HEK293T (cell line): ENCODE data around the gene NOS3.

Source experiments
- CTCF ChIA-PET: fragments of 350-600 bp; formaldehyde crosslinking; extraction: SDS; loops from one replicate; lab custom pipeline; 2021; ENCODE audit warnings: antibody characterized with exemption, inconsistent platforms; lab: Yijun Ruan, JAX
- POLR2A ChIA-PET: fragments of 350-600 bp; formaldehyde crosslinking; extraction: SDS; loops from one replicate; lab custom pipeline; 2020; ENCODE audit warnings: antibody characterized with exemption, inconsistent platforms; lab: Yijun Ruan, JAX
- DNase-seq: peaks from one replicate; pipeline ENCODE4 v3.0.0; 2012; ENCODE audit warnings: mixed read lengths; ENCODE audit errors: extremely low spot score
- ARNT ChIP-seq: fragments of 450-650 bp; IDR thresholded peaks from 2 replicates; pipeline ENCODE4 v1.6.1; 2017; ENCODE audit warnings: mild to moderate bottlenecking
- BHLHE40 ChIP-seq: fragments of 450-650 bp; IDR thresholded peaks from 2 replicates; pipeline ENCODE4 v1.6.1; 2016; ENCODE audit warnings: mild to moderate bottlenecking, moderate library complexity, borderline replicate concordance
- CTBP1 ChIP-seq: fragments of 450-650 bp; IDR thresholded peaks from 2 replicates; pipeline ENCODE4 v1.6.1; 2016; ENCODE audit warnings: borderline replicate concordance
- ELF4 ChIP-seq: fragments of 450-650 bp; IDR thresholded peaks from 2 replicates; pipeline ENCODE4 v1.6.1; 2017; ENCODE audit warnings: antibody characterized with exemption
- FOXA1 ChIP-seq: fragments of 450-650 bp; IDR thresholded peaks from 2 replicates; pipeline ENCODE4 v1.6.1; 2016; ENCODE audit warnings: mild to moderate bottlenecking
- FOXK2 ChIP-seq: fragments of 450-650 bp; IDR thresholded peaks from 2 replicates; pipeline ENCODE4 v1.6.1; 2016; ENCODE audit warnings: mild to moderate bottlenecking
- FOXM1 ChIP-seq: fragments of 450-650 bp; IDR thresholded peaks from 2 replicates; pipeline ENCODE4 v1.6.1; 2017; ENCODE audit warnings: mild to moderate bottlenecking, borderline replicate concordance
- HDGF ChIP-seq: fragments of 450-650 bp; IDR thresholded peaks from 2 replicates; pipeline ENCODE4 v1.6.1; 2017; ENCODE audit warnings: antibody characterized with exemption, borderline replicate concordance
- L3MBTL2 ChIP-seq: fragments of 450-650 bp; conservative IDR thresholded peaks from 2 replicates; pipeline ENCODE4 v1.6.1; 2016; ENCODE audit warnings: mild to moderate bottlenecking
- LEF1 ChIP-seq: fragments of 450-650 bp; IDR thresholded peaks from 2 replicates; pipeline ENCODE4 v1.6.1; 2017; ENCODE audit warnings: mild to moderate bottlenecking, borderline replicate concordance
- NFRKB ChIP-seq: fragments of 450-650 bp; IDR thresholded peaks from 2 replicates; pipeline ENCODE4 v1.6.1; 2016; ENCODE audit warnings: mild to moderate bottlenecking, moderate library complexity
- PKNOX1 ChIP-seq: fragments of 450-650 bp; IDR thresholded peaks from 2 replicates; pipeline ENCODE4 v1.6.1; 2016
- SP1 ChIP-seq: fragments of 450-650 bp; IDR thresholded peaks from 2 replicates; pipeline ENCODE4 v1.6.1; 2017
- SUZ12 ChIP-seq: fragments of 450-650 bp; IDR thresholded peaks from 2 replicates; pipeline ENCODE4 v1.6.1; 2016; ENCODE audit warnings: mild to moderate bottlenecking
- TARDBP ChIP-seq: fragments of 450-650 bp; IDR thresholded peaks from 2 replicates; pipeline ENCODE4 v1.6.1; 2016
- ZNF384 ChIP-seq: fragments of 450-650 bp; IDR thresholded peaks from 2 replicates; pipeline ENCODE4 v1.6.1; 2016

The NOS3 gene

GRCh38 chr7:151016942-151017341, 26.1 kb downstream of the NOS3 start:
- TF ChIP-seq HDGF (no peak), CTBP1 (no peak), SUZ12 (no peak), FOXK2 (no peak), ZNF384 (no peak), L3MBTL2 (no peak), LEF1 (no peak), TARDBP (no peak), ARNT (no peak), NFRKB (no peak), FOXA1 (no peak)
- no peak for DNase-seq
- POLR2A ChIA-PET: interaction anchor here (1.0 kb wide), 1 partner anchor 42 kb away, joined by 3 read pairs; the partner anchor contains the start of gene SLC4A2
- CTCF ChIA-PET: interaction anchor here (1.2 to 3.9 kb wide), 4 partner anchors 9 to 94 kb away, joined by 5 to 40 read pairs (median 23); partner anchors contain the start of gene ABCB8

DNA sequence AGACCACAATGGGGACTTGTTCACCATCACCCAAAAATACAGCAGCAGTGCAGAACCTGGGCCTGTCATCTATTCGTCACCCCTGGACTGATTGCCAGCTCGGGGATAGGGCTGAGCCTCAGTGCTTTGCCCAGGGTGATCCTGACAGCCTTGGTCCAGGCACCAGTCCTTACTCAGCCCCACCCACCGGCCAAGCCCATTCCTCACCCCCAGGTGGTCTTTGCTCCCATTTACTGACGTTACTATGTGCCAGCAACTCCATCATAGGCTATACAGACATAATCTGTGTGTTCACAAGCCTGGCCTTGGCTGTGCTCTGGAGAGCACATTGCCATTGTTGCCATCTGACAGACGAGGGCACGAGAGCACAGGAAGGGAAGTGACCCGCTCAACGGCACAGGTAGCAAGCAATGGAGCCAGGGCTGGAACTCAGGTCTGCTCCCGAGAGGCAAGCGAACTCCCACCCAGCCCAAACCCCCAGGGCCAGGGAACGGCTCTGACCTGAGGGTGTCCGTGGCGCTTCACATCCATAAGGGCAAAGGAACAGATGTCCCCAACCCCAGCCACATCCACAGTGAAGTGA, 26.6 kb downstream of the NOS3 start:
- ChIA-PET CTCF (interaction anchor here (0.7 to 3.9 kb wide), 12 partner anchors 10 to 639 kb away, joined by 3 to 40 read pairs (median 5); partner anchors contain the start of gene ABCB8), POLR2A (interaction anchor here (2.9 kb wide), 1 partner anchor 11 kb away, joined by 30 read pairs; the partner anchor contains the start of gene ABCB8)
- TF ChIP-seq TARDBP: no peak
- no peak for TF ChIP-seq FOXM1
- TF ChIP-seq CTBP1: no peak
- no peak for TF ChIP-seq FOXA1
- no peak for TF ChIP-seq L3MBTL2
- no peak for TF ChIP-seq SP1
- TF ChIP-seq PKNOX1: no peak
- no peak for TF ChIP-seq ARNT
- TF ChIP-seq LEF1: no peak
- TF ChIP-seq NFRKB: no peak
- TF ChIP-seq ZNF384: no peak
- TF ChIP-seq ELF4: no peak
- TF ChIP-seq FOXK2: no peak
- TF ChIP-seq BHLHE40: no peak
- no peak for TF ChIP-seq SUZ12
- no peak for TF ChIP-seq HDGF
- DNase-seq: no peak

GRCh38 chr7:151017953-151018420, 27.2 kb downstream of the NOS3 start:
- CTCF ChIA-PET: interaction anchor here (0.6 to 3.9 kb wide), 21 partner anchors 9 to 640 kb away, joined by 3 to 40 read pairs (median 5); partner anchors contain the start of gene ABCB8
- peak; percentile 95 for DNase-seq
- POLR2A ChIA-PET: interaction anchor here (0.7 to 2.9 kb wide), 3 partner anchors 10 to 91 kb away, joined by 3 to 30 read pairs (median 4); partner anchors contain the start of genes ABCB8 and TMUB1
- TF ChIP-seq FOXA1 (no peak), HDGF (peak; percentile 17; the same call in 1 of the 2 replicates)

GRCh38 chr7:151018421-151019129, 27.8 kb downstream of the NOS3 start:
- ChIA-PET CTCF (interaction anchor here (0.6 to 3.9 kb wide), 22 partner anchors 9 to 641 kb away, joined by 3 to 40 read pairs (median 4); partner anchors contain the start of gene ABCB8), POLR2A (interaction anchor here (0.7 to 2.9 kb wide), 4 partner anchors 8 to 90 kb away, joined by 3 to 30 read pairs (median 4); partner anchors contain the start of genes ABCB8 and TMUB1)
- no peak for DNase-seq
- TF ChIP-seq CTBP1 (no peak), PKNOX1 (no peak), SUZ12 (no peak), L3MBTL2 (peak; percentile 89), FOXK2 (no peak), TARDBP (no peak)

DNA sequence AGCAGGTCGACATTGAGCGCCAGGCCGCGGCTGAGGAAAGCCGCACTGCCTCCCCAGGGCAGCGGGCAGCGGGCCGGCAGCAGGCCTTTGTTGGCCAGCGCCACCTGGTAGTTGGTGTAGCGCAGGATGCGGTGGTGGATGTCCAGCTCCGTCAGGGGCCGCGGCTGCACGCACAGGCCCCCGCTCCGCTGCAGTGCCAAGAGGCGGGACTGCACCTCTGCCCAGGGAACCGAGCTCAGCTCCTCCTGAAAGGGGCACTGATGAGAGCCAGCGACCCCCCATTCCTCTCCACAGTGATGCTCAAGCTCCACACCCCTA, 28.3 kb downstream of the NOS3 start:
- DNase-seq: no peak
- POLR2A ChIA-PET: interaction anchor here (0.9 to 2.9 kb wide), 4 partner anchors 9 to 99 kb away, joined by 3 to 30 read pairs (median 4); partner anchors contain the start of gene ABCB8
- CTCF ChIA-PET: interaction anchor here (0.5 to 3.9 kb wide), 12 partner anchors 8 to 297 kb away, joined by 3 to 40 read pairs (median 5); partner anchors contain the start of gene ABCB8
- TF ChIP-seq ELF4 (no peak), TARDBP (no peak), SP1 (no peak), LEF1 (no peak), FOXA1 (no peak), ARNT (no peak), FOXM1 (no peak)

DNA sequence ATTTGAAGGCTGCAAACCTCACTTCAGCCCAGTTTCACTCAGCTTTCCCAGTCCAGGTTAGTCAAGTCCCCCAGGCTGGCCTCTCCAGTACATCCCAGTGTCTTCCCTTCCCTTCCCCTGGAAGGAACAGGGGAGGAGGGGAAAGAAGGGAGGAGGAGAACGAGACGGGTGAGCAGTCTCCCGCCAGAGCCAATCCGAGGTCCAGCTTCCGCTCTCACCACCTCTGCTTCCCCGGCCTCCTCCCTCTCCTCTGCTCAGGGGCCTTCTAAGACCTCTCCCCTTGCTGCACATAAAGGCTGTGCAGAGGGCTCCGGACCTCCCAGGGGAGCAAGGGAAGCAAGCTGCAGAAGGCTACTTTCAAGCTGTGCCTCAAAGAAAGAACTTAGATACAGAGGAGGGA, 29.4 kb downstream of the NOS3 start:
- CTCF ChIA-PET: interaction anchor here (0.6 to 1.5 kb wide), 5 partner anchors 9 to 40 kb away, joined by 3 to 4 read pairs (median 3); no protein-coding TSS in a partner anchor
- TF ChIP-seq LEF1: no peak
- no peak for TF ChIP-seq ARNT
- no peak for TF ChIP-seq SUZ12
- TF ChIP-seq ZNF384: no peak
- no peak for TF ChIP-seq BHLHE40
- TF ChIP-seq NFRKB: no peak
- no peak for TF ChIP-seq SP1
- TF ChIP-seq FOXA1: no peak
- TF ChIP-seq PKNOX1: no peak
- no peak for TF ChIP-seq L3MBTL2
- TF ChIP-seq HDGF: no peak
- no peak for TF ChIP-seq CTBP1
- TF ChIP-seq TARDBP: no peak
- TF ChIP-seq FOXK2: no peak
- TF ChIP-seq FOXM1: no peak
- no peak for TF ChIP-seq ELF4
- no peak for DNase-seq
- POLR2A ChIA-PET: interaction anchor here (0.9 to 2.9 kb wide), 3 partner anchors 8 to 69 kb away, joined by 3 to 30 read pairs (median 4); partner anchors contain the start of gene ABCB8
